ENCODE results near the gene SELENOH.
A peak's percentile ranks its signal among the peaks of the same experiment; 100 is the strongest.

Gene SELENOH

DNA sequence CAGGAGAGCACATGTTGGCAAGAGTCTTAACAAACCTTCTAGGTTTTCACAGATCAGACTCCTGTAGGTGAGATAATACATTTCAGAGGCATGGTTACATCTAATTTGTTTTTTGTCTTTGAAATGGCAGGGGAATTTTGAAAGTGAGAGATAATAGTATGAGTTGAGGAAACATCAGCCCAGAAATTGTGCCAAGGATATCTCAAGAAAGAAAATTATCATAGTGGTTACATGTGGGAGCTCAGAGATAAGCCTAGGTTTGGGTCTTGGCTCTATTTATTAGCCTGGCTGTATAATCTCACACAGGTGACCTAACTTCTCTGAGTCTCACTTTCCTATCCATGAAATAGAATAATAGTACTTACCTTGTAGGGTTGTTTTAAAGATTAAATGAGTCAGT lies 9.9 kb downstream of the SELENOH start:
- no peak for DNase-seq

DNA sequence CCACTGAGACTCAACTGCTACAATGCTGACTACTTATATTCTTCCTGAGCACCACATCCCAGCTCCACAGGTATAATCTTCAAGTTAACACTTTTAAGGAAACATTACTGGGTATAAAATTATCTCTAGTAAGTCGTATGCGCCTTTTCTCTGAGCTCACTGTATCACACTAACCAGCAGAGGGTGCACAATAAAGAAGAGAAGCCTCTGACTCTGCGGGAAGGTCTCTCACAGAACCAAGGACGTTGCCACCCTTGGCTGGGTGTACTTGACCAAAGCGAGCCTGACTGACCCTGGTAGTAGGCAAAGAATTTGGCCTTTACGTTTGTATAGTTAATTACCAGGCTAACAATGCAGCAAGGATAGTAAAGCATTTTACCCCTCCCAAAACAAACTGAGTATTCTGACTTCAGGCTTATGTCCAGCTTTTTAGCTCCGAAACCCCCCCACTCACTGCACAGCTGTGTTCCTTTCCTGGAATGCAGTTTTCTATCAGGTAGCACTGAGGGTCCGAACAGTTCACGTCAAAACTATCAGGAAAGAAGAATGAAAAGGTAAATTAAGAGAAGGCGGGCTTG lies 10.5 kb downstream of the SELENOH start, which contains the start of gene BTBD18:
Gene BTBD18, minus strand, starts transcription at position 144 of the 578 bp plus-strand sequence. CDS start 631 bp downstream, outside the sequence.
- no peak for DNase-seq

DNA sequence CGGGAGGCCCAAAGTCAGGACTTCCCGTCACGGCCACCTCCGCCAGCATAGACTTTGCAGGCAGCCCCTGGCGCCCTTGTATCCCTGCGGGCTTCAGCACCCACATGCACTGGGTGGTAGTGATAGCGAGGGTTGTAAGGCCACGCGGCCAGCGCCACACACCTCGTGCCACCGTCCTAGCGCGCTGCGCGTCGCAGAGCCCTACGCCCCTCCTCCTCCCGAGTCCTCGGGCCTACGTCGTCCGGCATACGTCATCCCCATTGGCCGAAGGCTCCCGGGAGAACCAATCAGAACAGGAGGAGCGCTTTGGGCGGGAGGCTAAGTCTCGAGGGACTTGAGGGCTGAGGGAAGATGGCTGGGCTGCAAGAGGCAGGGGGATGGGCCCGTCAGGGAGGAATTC lies 11.7 kb downstream of the SELENOH start:
- DNase-seq, result no peak

GRCh38 chr11:57758174-57758573 lies 16.9 kb downstream of the SELENOH start:
- no peak for DNase-seq

DNA sequence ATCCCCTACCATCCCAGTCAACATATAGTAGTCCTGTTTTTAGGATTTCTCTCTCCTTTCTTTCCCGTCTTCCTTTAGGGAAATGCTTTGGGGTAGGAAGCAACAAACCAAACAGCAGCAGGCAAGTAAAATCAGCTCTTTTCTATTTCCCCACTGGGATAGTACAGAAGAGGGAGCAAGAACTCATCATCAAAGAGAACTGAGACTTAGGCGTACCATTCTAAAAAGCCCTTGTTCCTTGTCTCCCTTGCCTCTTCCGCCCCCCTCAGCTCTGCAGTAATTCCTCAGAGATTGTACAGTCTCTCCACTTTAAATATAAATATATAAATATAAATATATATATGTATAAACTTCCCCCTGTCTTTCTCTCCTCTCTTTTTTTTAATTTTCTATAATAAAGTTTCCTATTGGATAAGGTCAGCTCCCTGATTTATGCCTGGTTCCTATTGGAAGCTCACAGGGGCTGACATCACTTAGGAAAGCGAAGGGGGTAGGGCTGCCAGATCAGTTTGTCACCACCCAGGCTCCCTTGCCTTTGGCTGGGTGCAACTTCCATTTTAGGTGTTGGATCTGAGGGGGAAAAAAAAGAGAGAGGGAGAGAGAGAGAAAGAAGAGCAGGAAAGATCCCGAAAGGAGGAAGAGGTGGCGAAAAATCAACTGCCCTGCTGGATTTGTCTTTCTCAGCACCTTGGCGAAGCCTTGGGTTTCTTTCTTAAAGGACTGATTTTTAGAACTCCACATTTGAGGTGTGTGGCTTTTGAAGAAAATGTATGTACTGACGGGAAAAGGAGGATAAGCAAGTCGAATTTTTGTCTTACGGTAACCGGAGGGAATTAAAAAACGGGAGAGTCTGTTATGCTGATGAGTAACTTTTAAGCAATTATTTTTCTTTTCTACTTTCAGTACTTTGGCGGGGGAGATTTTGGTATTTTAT lies 20.3 kb downstream of the SELENOH start, which contains the start of gene CTNND1:
Gene CTNND1, plus strand, starts transcription at position 502 of the 934 bp plus-strand sequence. CDS start 29,677 bp downstream, outside the sequence.
- peak; percentile 58 for DNase-seq

DNA sequence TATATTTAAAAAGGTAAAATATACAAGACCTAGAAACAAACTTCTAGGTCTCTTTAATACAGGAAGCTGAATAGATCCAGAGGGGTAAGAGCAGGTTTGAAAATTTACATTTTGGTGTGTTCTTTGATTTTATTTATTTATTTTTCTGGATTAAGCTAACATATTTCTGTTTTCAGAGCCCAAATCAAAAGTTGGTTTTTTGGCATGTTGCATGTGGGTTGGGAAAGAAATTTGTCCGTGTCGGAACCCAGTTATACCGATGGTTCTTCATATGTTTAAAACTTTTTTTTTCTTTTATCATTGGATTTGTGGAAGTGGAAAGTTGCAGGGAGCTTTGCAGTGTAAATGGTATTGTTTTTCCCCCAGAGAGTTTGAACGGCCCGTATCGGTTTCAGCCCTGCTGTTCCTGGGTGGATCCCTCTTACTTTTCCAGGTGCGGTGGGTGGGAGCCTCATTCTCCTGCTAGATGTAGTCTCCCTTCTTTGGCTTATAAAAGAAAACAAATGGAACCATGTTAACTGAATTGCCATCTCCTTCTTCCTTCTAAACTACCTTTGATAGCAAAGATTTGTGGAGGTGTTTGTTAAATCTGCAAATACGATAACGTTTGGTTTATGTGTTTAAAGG lies 21.1 kb downstream of the SELENOH start:
- no peak for DNase-seq

GRCh38 chr11:57763568-57763967 lies 22.3 kb downstream of the SELENOH start:
- no peak for DNase-seq

- no peak for DNase-seq
Observed at GRCh38 chr11:57764021-57764420, 22.7 kb downstream of the SELENOH start.

DNA sequence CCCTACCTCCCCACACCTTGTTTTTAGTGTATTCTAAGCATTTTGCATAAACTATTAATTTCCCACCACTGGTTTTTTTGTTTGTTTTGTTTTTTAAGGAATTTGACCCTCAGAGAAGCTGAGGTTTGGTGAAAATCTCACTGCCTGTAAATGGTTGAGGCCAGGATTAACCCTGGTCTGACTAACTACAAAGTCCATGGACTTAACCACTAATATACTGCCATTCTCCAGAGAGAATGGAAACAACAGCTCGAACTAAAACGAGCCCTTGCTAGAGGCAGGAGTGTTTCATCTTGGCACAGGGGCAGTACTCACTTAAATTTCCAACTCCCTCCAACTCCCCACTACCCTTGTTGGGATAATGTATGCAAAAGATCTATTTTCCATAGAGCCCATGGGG lies 23.3 kb downstream of the SELENOH start:
- DNase-seq, result no peak

DNA sequence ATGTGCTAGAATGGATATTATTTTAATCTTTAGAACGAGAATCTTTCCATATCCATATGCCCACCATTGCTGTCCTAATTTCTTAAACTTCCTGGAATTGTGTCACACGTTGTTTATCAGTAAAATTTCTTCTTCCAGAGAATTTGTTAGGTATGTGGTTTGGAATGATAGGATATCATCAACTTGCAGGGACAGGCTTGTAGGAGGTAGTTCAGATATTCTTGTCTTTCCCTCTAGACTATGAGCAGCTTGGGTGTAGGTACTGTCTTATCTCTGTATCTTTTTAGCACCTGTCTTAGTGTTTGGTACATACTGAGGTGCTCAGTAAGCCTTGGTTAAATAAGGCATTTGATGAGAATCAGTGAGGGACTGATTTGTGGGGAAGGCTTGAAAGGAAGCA lies 23.7 kb downstream of the SELENOH start:
- no peak for DNase-seq

- DNase-seq, result no peak
Observed at GRCh38 chr11:57770793-57771192, 29.5 kb downstream of the SELENOH start.

GRCh38 chr11:57771365-57771764 lies 30.1 kb downstream of the SELENOH start:
- DNase-seq, result no peak

DNA sequence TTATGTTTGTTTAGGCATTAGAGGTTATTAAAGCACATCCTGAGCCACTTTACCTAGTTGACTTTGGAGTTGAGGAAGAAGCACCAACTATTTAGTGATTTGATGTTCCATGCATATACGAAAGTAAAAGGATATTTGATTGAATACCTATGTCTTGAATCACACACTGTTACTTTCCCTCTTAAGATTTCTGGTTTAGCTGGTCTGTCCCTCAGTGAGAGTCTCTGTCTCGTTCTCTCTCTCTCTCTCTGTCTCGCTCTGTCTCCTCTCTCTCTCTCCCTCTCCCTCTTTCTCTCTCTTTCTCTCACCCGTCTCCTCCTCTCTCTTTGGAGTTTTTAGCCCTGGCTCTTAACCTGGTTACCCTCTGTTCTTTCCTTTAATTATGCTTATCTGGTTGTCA lies 31.3 kb downstream of the SELENOH start:
- no peak for DNase-seq

GRCh38 chr11:57773026-57773598 lies 31.8 kb downstream of the SELENOH start:
- no peak for DNase-seq

- DNase-seq, result no peak
Observed at GRCh38 chr11:57775491-57775890, 34.2 kb downstream of the SELENOH start.

GRCh38 chr11:57776031-57776521 lies 34.8 kb downstream of the SELENOH start:
- no peak for DNase-seq

GRCh38 chr11:57776577-57777210 lies 35.4 kb downstream of the SELENOH start:
- no peak for DNase-seq

GRCh38 chr11:57777969-57778317 lies 36.7 kb downstream of the SELENOH start:
- DNase-seq, result no peak

GRCh38 chr11:57778318-57779037 lies 37.2 kb downstream of the SELENOH start:
- no peak for DNase-seq

- DNase-seq, result no peak
Observed at GRCh38 chr11:57779276-57779675, 38.0 kb downstream of the SELENOH start.

- no peak for DNase-seq
Observed at GRCh38 chr11:57781529-57781943, 40.2 kb downstream of the SELENOH start.

GRCh38 chr11:57785072-57785471 lies 43.8 kb downstream of the SELENOH start:
- no peak for DNase-seq
